Gastrocnemius medialis (tissue), 4 donors: ENCODE measurements around the gene TEX2. TPM values are rescaled to one million over a fixed set of nuclear protein-coding genes. Genes with fewer than 3 reads are reported as not detected.

Source experiments
- ATAC-seq, 2 donors: fragments of 150-250 bp; one replicate each; pipeline ENCODE4 v1.9.1; 2016
- DNase-seq, 2 donors: peaks; one replicate each; pipeline ENCODE4 v3.0.0-alpha.2; 2019
- H3K27ac ChIP-seq, 4 donors: fragments of 200-600 bp; sonication (generic); 1 replicate in 1 of 4; 2 replicates in 3 of 4; pipeline ENCODE4 v1.5.1; 2016 to 2018; ENCODE audit warnings: mild to moderate bottlenecking in 2 of 4, moderate library complexity in 1 of 4
- H3K27me3 ChIP-seq, 3 donors: fragments of 200-600 bp; sonication (generic) in 2 of 3; 1 replicate in 1 of 3; 2 replicates in 2 of 3; pipeline versions ENCODE4 v1.5.1 to v1.6.0; 2016 to 2019; ENCODE audit warnings: mild to moderate bottlenecking in 1 of 3, moderate library complexity in 1 of 3
- H3K36me3 ChIP-seq, 2 donors: fragments of 200-600 bp; sonication (generic) in 1 of 2; one replicate each; pipeline ENCODE4 v1.5.1; 2017 to 2018
- H3K4me1 ChIP-seq, 2 donors: fragments of 200-600 bp; sonication (generic) in 1 of 2; one replicate each; pipeline ENCODE4 v1.5.1; 2016 to 2017; ENCODE audit warnings: mild to moderate bottlenecking in 2 of 2
- H3K4me3 ChIP-seq, 4 donors: fragments of 200-600 bp; sonication (generic) in 3 of 4; 1 replicate in 1 of 4; 2 replicates in 3 of 4; pipeline ENCODE4 v1.5.1; 2016 to 2019; ENCODE audit warnings: mild to moderate bottlenecking in 2 of 4
- H3K9me3 ChIP-seq, 3 donors: fragments of 200-600 bp; sonication (generic) in 2 of 3; 1 replicate in 1 of 3; 2 replicates in 2 of 3; pipeline ENCODE4 v1.5.1; 2016 to 2019
- POLR2A ChIP-seq, 2 donors: fragments of 450-650 bp; IDR thresholded peaks; one replicate each; pipeline ENCODE4 v1.6.1; 2017; ENCODE audit warnings: antibody characterized with exemption in 2 of 2, mild to moderate bottlenecking in 2 of 2, moderate library complexity in 2 of 2
- in situ Hi-C, 4 donors: fragments of 200-750 bp; cut with MboI; loops; one replicate each; pipeline versions ENCODE4 v1.15.0 to v1.8.0; 2017; ENCODE audit warnings: low sequenced_read_pairs in 4 of 4
- intact Hi-C: fragments of 100-400 bp; cut with DNase I; formaldehyde crosslinking; loops from one replicate; pipeline ENCODE4 v1.15.1; 2023; ENCODE audit warnings: low total_unique reads
- total RNA-seq, 4 donors: library from RNA; depleted of rRNA; stranded (reverse); fragments of >200 nt; gene quantifications; one replicate each; pipeline versions ENCODE4 v1.1.0 to v1.2.3, GENCODE V29; 2016
- TF ChIP-seq, protein P1 (sequence below), 5 experiments: fragments of 450-650 bp in 3 of 5; fragments of 200-600 bp in 2 of 5; sonication (generic) in 2 of 5; IDR thresholded peaks in 4 of 5; conservative IDR thresholded peaks in 1 of 5; 1 replicate in 4 of 5; 2 replicates in 1 of 5; pipeline ENCODE4 v1.5.1; 2016 to 2019; ENCODE audit warnings: antibody characterized with exemption in 5 of 5, mild to moderate bottlenecking in 3 of 5, moderate library complexity in 3 of 5

Gene TEX2
- total RNA-seq, 4 donors from 2014 or later, result 39.0 to 91.1 (median 77.4) TPM

DNA sequence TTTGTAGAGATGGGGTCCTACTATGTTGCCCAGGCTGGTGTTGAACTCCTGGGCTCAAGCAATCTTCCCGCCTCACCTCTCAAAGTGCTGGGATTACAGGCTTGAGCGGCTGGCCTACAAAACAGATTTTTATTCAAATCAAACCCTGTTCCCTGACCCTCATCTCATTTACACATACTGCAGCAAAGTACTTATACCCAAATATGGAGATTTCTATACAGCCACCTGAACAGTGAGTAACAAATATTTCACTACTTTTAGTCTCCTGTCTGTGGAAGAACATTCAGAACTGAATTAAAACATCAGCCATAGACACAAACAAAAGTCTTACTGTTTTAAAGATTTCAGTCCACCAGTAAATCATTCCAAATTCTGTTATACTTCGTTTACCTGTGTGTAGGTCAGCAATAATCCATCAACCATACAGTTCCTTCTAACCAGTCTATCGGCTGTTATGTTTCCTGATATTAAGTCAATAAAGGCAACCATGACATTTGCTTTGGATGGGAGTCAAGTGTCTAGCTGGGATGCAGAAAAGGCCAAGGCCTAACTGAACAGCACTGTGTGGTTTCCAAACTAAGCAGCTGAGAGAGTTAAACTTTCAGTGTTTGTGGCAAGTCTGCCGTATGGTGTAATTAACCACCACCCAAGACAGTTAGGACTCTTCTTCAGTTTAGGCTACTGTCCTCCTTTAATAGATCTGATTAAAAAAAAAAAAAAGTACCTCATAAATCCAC lies 155.4 kb downstream of the TEX2 start:
- Histone ChIP-seq H3K9me3 (no peaks in the 10 kb centered on the region), H3K27me3 (no peaks in the 10 kb centered on the region), H3K27ac (no peak overlapping the region), H3K4me3 (no peak overlapping the region), H3K4me1 (peaks cover 0 to 6% of the 10 kb centered on the region in 2 donors), H3K36me3 (no peaks in the 10 kb centered on the region)
- DNase-seq (no peak), ATAC-seq (no peak)
- intact Hi-C loops (no loop called here), in situ Hi-C loops (no loop called here)
- TF ChIP-seq, protein P1, sequence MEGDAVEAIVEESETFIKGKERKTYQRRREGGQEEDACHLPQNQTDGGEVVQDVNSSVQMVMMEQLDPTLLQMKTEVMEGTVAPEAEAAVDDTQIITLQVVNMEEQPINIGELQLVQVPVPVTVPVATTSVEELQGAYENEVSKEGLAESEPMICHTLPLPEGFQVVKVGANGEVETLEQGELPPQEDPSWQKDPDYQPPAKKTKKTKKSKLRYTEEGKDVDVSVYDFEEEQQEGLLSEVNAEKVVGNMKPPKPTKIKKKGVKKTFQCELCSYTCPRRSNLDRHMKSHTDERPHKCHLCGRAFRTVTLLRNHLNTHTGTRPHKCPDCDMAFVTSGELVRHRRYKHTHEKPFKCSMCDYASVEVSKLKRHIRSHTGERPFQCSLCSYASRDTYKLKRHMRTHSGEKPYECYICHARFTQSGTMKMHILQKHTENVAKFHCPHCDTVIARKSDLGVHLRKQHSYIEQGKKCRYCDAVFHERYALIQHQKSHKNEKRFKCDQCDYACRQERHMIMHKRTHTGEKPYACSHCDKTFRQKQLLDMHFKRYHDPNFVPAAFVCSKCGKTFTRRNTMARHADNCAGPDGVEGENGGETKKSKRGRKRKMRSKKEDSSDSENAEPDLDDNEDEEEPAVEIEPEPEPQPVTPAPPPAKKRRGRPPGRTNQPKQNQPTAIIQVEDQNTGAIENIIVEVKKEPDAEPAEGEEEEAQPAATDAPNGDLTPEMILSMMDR (IDR thresholded peaks at IDR 0.05 in 4 of 5, conservative IDR thresholded peaks at IDR 0.05 in 1 of 5), result no peak
- TF ChIP-seq POLR2A (IDR thresholded peaks at IDR 0.05), result no peak

DNA sequence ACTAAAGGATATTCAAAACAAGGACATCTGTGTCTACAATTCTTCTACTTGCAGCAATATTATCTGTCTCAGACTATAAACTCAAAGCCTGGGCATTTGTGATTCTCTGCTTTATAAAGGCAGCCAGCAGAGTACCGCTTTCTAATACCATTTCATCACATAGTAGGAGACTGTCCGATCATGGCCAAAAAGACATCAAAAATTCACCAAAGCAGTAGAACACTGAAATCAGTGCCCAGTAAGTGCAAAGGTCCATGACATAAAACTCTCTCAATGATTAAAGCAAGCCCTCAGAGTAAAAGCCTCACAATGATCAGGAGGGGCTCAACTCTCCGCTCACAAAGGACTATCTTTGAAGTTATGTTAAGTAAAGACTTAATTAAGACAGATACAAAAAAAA lies 156.1 kb downstream of the TEX2 start:
- intact Hi-C loops (no loop called here), in situ Hi-C loops (no loop called here)
- H3K36me3 ChIP-seq, result no peaks in the 10 kb centered on the region
- no peak overlapping the region for H3K4me3 ChIP-seq
- no peak overlapping the region for H3K27ac ChIP-seq
- no peaks in the 10 kb centered on the region for H3K9me3 ChIP-seq
- no peaks in the 10 kb centered on the region for H3K27me3 ChIP-seq
- DNase-seq (no peak), ATAC-seq (no peak)
- peaks cover 0 to 6% of the 10 kb centered on the region in 2 donors for H3K4me1 ChIP-seq
- TF ChIP-seq, protein P1 (IDR thresholded peaks at IDR 0.05 in 4 of 5, conservative IDR thresholded peaks at IDR 0.05 in 1 of 5), result no peak
- no peak for TF ChIP-seq POLR2A (IDR thresholded peaks at IDR 0.05)

DNA sequence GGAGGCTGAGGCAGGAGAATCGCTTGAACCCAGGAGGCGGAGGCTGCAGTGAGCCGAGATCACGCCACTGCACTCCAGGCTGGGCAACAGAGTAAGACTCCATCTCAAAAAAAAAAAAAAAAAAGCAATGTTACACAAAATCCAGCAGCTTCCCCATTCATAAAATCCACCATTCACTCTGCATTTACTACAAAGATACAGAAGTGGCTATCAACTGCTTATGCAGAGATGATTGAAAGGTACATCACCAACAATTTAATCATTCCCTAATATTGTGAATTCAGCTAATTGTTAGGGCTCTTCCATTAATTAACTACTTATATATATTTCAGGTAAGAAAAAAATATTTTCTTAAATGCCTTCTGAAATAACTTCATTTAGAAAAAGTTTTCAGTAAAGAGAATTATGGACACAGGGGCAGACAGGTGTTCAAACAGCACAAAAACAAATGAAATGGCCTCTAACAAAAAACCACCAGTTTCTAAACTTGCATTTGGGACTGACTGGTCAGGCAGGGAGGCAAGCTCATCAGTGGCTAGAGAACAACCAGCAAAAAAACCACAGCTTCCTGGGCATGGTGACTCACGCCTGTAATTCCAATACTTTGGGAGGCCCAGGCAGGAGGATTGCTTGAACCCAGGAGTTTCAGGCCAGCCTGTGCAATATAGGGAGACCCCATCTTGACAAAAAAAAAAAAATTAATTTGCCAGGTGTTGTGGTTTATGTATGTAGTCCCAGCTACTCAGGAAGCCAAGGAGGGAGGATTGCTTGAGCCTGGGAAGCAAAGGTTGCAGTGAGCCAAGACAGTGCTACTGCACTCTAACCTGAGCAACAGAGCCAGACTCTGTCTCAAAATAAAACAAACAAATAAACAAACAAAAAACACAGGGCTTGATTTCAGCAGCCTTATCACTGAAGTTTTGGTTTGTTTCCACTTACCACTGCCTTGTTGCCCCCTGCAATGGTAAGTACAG lies 159.4 kb downstream of the TEX2 start:
- Histone ChIP-seq H3K36me3 (no peaks in the 10 kb centered on the region), H3K4me1 (peaks cover 0 to 6% of the 10 kb centered on the region in 2 donors), H3K4me3 (no peak overlapping the region), H3K9me3 (no peaks in the 10 kb centered on the region), H3K27me3 (no peaks in the 10 kb centered on the region), H3K27ac (no peak overlapping the region)
- DNase-seq, result no peak
- ATAC-seq, result no peak
- in situ Hi-C loops, result no loop called here
- intact Hi-C loops, result no loop called here
- TF ChIP-seq, protein P1 (IDR thresholded peaks at IDR 0.05 in 4 of 5, conservative IDR thresholded peaks at IDR 0.05 in 1 of 5), result no peak
- TF ChIP-seq POLR2A (IDR thresholded peaks at IDR 0.05), result no peak

DNA sequence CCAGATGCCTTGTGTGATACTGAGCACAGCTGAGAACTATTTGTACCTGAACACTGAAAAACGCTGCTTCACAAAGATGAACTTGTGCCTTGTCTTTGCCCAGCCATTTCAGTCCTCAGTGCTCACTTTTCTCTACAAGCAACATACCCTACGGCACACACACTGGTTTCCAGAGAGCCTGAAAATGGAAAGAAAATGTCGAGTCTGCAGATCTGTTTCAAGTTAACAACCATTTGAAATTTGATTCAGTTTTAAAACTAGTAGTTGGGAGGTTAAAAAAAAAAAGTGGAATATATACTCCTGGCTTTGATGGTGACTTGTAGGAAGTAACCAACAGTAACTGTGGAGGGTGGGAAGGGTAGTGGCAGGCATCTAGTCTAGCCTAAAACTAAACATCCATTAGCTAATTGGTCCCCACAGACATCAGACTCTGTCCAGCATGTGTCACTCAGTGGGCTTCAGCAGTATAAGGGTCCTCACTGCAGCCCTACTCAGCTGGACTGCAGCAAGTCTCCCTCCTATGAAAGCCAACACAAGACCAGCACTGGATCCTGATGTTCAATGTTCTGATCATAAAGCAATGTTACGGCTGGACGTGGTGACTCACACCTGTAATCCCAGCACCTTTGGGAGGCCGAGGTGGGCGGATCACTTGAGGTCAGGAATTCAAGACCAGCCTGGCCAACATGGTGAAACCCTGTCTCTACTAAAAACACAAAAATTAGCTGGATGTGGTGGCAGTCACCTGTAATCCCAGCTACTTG lies 160.3 kb downstream of the TEX2 start:
- peaks cover 0 to 6% of the 10 kb centered on the region in 2 donors for H3K4me1 ChIP-seq
- no peaks in the 10 kb centered on the region for H3K9me3 ChIP-seq
- intact Hi-C loops, result no loop called here
- no peak overlapping the region for H3K4me3 ChIP-seq
- TF ChIP-seq, protein P1 (IDR thresholded peaks at IDR 0.05 in 4 of 5, conservative IDR thresholded peaks at IDR 0.05 in 1 of 5), result no peak
- no peak for TF ChIP-seq POLR2A (IDR thresholded peaks at IDR 0.05)
- H3K36me3 ChIP-seq, result no peaks in the 10 kb centered on the region
- ATAC-seq (no peak), DNase-seq (no peak)
- H3K27me3 ChIP-seq, result no peaks in the 10 kb centered on the region
- H3K27ac ChIP-seq, result no peak overlapping the region
- in situ Hi-C loops, result no loop called here
